ENCODE results near the gene THRB.

THRB gene

GRCh38 chr3:24141548-24141947 is 353.1 kb downstream of the THRB start:
- no peak for DNase-seq (ENCODE audit: low read depth)
- TF ChIP-seq CTCF (IDR thresholded peaks at IDR 0.05; ENCODE audit: insufficient read depth, low read depth, low read length, missing control alignments), result no peak
- H3K4me3 ChIP-seq (ENCODE audit: low read length), result no peak overlapping the region

GRCh38 chr3:24139463-24140412 is 354.9 kb downstream of the THRB start:
- no peak for TF ChIP-seq CTCF (IDR thresholded peaks at IDR 0.05; ENCODE audit: insufficient read depth, low read depth, low read length, missing control alignments)
- DNase-seq (ENCODE audit: low read depth), result no peak
- no peak overlapping the region for H3K4me3 ChIP-seq (ENCODE audit: low read length)

DNA sequence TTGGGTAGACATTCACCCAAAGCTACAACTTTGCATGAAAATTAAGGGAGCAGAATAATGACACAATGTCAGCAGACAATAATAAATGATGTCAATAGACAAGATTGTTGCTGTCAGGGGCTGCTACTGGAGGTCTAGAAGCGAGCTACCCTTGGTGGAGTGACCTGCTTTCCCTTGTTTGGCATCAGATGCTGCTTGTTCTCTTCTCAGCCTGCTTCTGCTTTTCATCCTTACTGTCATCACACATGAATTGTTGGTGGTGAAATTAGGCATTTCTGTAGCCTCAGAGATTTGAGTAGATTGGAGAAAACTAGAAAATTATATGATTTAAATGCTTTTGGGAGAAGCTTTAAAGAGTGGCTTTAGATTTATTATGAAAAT is 355.8 kb downstream of the THRB start:
- no peak overlapping the region for H3K4me3 ChIP-seq (ENCODE audit: low read length)
- no peak for DNase-seq (ENCODE audit: low read depth)
- no peak for TF ChIP-seq CTCF (IDR thresholded peaks at IDR 0.05; ENCODE audit: insufficient read depth, low read depth, low read length, missing control alignments)

DNA sequence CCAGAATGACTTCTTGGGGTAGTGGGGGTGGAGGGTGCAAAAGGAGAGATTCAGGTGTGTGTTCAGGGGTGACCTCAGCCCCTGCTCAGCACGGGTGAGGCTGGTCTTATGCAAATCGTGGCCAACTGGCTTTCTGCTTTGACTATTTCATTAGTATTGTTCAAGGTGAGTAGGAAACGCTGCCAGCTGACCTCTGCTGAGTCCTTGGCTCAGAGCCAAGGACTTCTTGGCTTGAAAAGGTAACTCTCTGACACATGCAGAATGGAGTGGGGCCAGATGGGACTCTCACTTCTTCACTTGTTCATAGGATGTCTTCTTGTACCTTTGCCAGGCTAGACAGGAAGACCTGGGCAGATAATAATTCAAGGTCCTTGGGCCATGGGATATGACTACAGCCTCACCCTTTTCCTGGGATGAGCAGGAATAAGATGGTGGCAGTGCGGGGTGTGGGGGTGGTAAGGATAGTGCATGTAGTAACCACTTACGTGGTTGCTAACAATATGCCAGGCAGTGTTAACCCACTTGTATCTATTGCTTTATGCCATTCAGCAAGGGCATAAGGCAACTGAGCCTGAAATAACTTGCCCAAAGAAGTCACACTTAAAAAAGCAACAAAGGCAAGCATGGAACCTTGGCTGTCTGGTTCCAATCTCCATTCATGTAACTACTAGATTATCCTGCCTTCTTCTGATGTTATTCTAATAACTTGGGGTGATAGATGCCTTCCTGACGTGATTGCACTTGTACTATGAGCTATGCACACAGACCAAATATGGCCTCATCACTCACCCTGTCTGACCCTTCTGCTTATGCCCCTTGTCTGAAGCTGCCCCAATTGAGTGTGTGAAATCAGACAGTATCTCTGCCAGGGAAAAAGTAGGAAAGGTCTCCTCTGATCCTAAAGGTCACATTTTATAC is 356.4 kb downstream of the THRB start:
- H3K4me3 ChIP-seq (ENCODE audit: low read length), result no peak overlapping the region
- DNase-seq (ENCODE audit: low read depth), result peak; percentile 76
- TF ChIP-seq CTCF (IDR thresholded peaks at IDR 0.05; ENCODE audit: insufficient read depth, low read depth, low read length, missing control alignments), result no peak

DNA sequence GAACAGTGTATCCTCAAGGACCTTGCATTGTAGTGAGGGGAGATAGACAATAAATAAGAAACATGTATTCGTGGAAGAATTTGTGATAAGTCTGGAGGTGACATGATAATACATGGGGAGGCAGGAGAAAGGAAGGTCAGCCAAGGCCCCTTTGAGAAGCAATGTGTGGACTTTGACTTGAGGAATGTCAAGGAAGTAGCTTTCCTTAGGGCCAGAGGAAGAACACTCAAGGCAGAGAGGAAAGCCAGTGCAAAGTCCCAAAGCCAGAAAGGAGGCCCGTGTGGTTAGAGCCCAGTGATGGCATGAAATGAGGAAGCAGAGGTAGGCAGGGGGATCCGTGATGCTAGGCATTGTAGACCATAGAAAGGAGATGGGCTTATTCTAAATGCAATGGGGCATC is 357.3 kb downstream of the THRB start:
- H3K4me3 ChIP-seq (ENCODE audit: low read length), result no peak overlapping the region
- no peak for TF ChIP-seq CTCF (IDR thresholded peaks at IDR 0.05; ENCODE audit: insufficient read depth, low read depth, low read length, missing control alignments)
- DNase-seq (ENCODE audit: low read depth), result no peak

GRCh38 chr3:24136624-24137310 is 357.9 kb downstream of the THRB start:
- H3K4me3 ChIP-seq (ENCODE audit: low read length), result no peak overlapping the region
- DNase-seq (ENCODE audit: low read depth), result no peak
- no peak for TF ChIP-seq CTCF (IDR thresholded peaks at IDR 0.05; ENCODE audit: insufficient read depth, low read depth, low read length, missing control alignments)
